CD14-positive monocyte (primary cell): ENCODE results near the gene KRTAP4-6. TPM values are rescaled to one million over a fixed set of nuclear protein-coding genes. Genes with fewer than 3 reads are reported as not detected.

ENCODE experiments used
- DNase-seq, 3 donors: peaks; one replicate each; pipeline ENCODE4 v3.0.0-alpha.2; 2011 to 2022
- H2AFZ ChIP-seq: 2 replicates; pipeline ENCODE4 v1.6.0; 2012; ENCODE audit warnings: mild to moderate bottlenecking, low read depth, low read length, inconsistent platforms; ENCODE audit not compliant: insufficient read depth, poor library complexity, severe bottlenecking
- H3K27ac ChIP-seq, 2 donors: 1 replicate in 1 of 2; 2 replicates in 1 of 2; pipeline ENCODE4 v1.5.1; 2012 to 2013; ENCODE audit warnings: low read length in 2 of 2, control low read depth in 1 of 2, inconsistent platforms in 1 of 2, low read depth in 1 of 2, mild to moderate bottlenecking in 1 of 2
- H3K27me3 ChIP-seq, 2 donors: one replicate each; pipeline versions ENCODE4 v1.6.0 to v1.6.1; 2011 to 2013; ENCODE audit warnings: low read length in 2 of 2; ENCODE audit not compliant: control insufficient read depth in 2 of 2, insufficient read depth in 2 of 2
- H3K36me3 ChIP-seq, 2 donors: replicated peaks in 1 of 2; 1 replicate in 1 of 2; 2 replicates in 1 of 2; pipeline versions ENCODE4 v1.5.1 to v1.6.1; 2012 to 2013; ENCODE audit warnings: low read length in 2 of 2, control low read depth in 1 of 2, inconsistent platforms in 1 of 2, mild to moderate bottlenecking in 1 of 2; ENCODE audit not compliant: insufficient read depth in 2 of 2, control insufficient read depth in 1 of 2
- H3K4me1 ChIP-seq, 2 donors: 1 replicate in 1 of 2; 2 replicates in 1 of 2; pipeline versions ENCODE4 v1.5.1 to v1.6.1; 2012 to 2013; ENCODE audit warnings: low read length in 2 of 2, control low read depth in 1 of 2, inconsistent platforms in 1 of 2, mild to moderate bottlenecking in 1 of 2, moderate library complexity in 1 of 2; ENCODE audit not compliant: insufficient read depth in 2 of 2, control insufficient read depth in 1 of 2
- H3K4me2 ChIP-seq: replicated peaks from 2 replicates; pipeline ENCODE3; 2012; ENCODE audit warnings: low read length, moderate library complexity, mild to moderate bottlenecking; ENCODE audit not compliant: poor library complexity, severe bottlenecking; ENCODE audit errors: extremely low read depth
- H3K4me3 ChIP-seq, 3 experiments: fragments of 200-600 bp in 1 of 3; sonication (generic) in 1 of 3; replicated peaks in 1 of 3; 1 replicate in 2 of 3; 2 replicates in 1 of 3; pipeline ENCODE4 v1.5.1; 2011 to 2013; ENCODE audit warnings: low read length in 3 of 3, mild to moderate bottlenecking in 3 of 3, control low read depth in 2 of 3, low read depth in 2 of 3, inconsistent platforms in 1 of 3, moderate library complexity in 1 of 3
- H3K79me2 ChIP-seq: 2 replicates; pipeline ENCODE4 v1.6.0; 2012; ENCODE audit warnings: mild to moderate bottlenecking, control low read depth, inconsistent platforms, low read length, moderate library complexity; ENCODE audit not compliant: insufficient read depth
- H3K9ac ChIP-seq: 2 replicates; pipeline ENCODE4 v1.6.0; 2017; ENCODE audit warnings: low read length, mild to moderate bottlenecking; ENCODE audit not compliant: insufficient read depth, poor library complexity, severe bottlenecking
- H3K9me3 ChIP-seq, 2 donors: replicated peaks in 1 of 2; 1 replicate in 1 of 2; 2 replicates in 1 of 2; pipeline versions ENCODE4 v1.5.1 to v1.6.1; 2012 to 2013; ENCODE audit warnings: low read length in 2 of 2, control low read depth in 1 of 2; ENCODE audit not compliant: control insufficient read depth in 1 of 2, insufficient read depth in 1 of 2
- H4K20me1 ChIP-seq: 2 replicates; pipeline ENCODE4 v1.6.0; 2012; ENCODE audit warnings: mild to moderate bottlenecking, low read length, control low read depth, moderate library complexity; ENCODE audit not compliant: insufficient read depth
- H3K27ac Mint-ChIP-seq, 7 donors: one replicate each; pipeline ENCODE4 v1.8.0; 2020; ENCODE audit warnings: mild to moderate bottlenecking in 7 of 7, mixed read lengths in 7 of 7, moderate library complexity in 6 of 7, inconsistent platforms in 2 of 7
- H3K27me3 Mint-ChIP-seq, 3 donors: one replicate each; pipeline ENCODE4 v1.8.0; 2021 to 2022; ENCODE audit warnings: low read depth in 3 of 3, mild to moderate bottlenecking in 3 of 3, mixed read lengths in 3 of 3, moderate library complexity in 3 of 3, inconsistent platforms in 1 of 3
- H3K36me3 Mint-ChIP-seq, 2 donors: one replicate each; pipeline ENCODE4 v1.8.0; 2020; ENCODE audit warnings: mixed read lengths in 2 of 2, inconsistent platforms in 1 of 2, mild to moderate bottlenecking in 1 of 2
- H3K4me1 Mint-ChIP-seq: one replicate; pipeline ENCODE4 v1.8.0; 2020; ENCODE audit warnings: mild to moderate bottlenecking, mixed read lengths
- H3K4me3 Mint-ChIP-seq, 2 donors: one replicate each; pipeline ENCODE4 v1.8.0; 2020; ENCODE audit warnings: mild to moderate bottlenecking in 2 of 2, mixed read lengths in 2 of 2, moderate library complexity in 1 of 2
- H3K9me3 Mint-ChIP-seq, 7 donors: one replicate each; pipeline ENCODE4 v1.8.0; 2020 to 2022; ENCODE audit warnings: mixed read lengths in 7 of 7, mild to moderate bottlenecking in 6 of 7, moderate library complexity in 6 of 7, inconsistent platforms in 2 of 7
- CTCF ChIP-seq: fragments of 200-600 bp; IDR thresholded peaks from one replicate; pipeline ENCODE4 v1.8.0; 2022; ENCODE audit warnings: antibody characterized with exemption, mild to moderate bottlenecking
- WGBS: methylation state at CpG from one replicate; pipeline ENCODE4 v1.1.5; 2013; ENCODE audit warnings: missing lambda C conversion rate; ENCODE audit not compliant: insufficient coverage; 5-methylcytosine and 5-hydroxymethylcytosine counted together
- intact Hi-C, 2 donors: fragments of 100-400 bp; cut with micrococcal nuclease; formaldehyde crosslinking; loops; one replicate each; pipeline versions ENCODE4 v1.15.0 to v1.15.1; 2023
- polyA plus RNA-seq, 3 donors: library from polyadenylated mRNA; depleted of rRNA in 1 of 3; unstranded in 2 of 3; stranded (reverse) in 1 of 3; fragments of 300-500 nt in 2 of 3; fragments of >200 nt in 1 of 3; fragmentation: Illumina TruSeq in 2 of 3; gene quantifications; 1 replicate in 2 of 3; 2 replicates in 1 of 3; pipeline ENCODE4 v1.2.3, GENCODE V29; 2012 to 2021

Gene KRTAP4-6
- polyA plus RNA-seq, 3 donors = not detected

DNA sequence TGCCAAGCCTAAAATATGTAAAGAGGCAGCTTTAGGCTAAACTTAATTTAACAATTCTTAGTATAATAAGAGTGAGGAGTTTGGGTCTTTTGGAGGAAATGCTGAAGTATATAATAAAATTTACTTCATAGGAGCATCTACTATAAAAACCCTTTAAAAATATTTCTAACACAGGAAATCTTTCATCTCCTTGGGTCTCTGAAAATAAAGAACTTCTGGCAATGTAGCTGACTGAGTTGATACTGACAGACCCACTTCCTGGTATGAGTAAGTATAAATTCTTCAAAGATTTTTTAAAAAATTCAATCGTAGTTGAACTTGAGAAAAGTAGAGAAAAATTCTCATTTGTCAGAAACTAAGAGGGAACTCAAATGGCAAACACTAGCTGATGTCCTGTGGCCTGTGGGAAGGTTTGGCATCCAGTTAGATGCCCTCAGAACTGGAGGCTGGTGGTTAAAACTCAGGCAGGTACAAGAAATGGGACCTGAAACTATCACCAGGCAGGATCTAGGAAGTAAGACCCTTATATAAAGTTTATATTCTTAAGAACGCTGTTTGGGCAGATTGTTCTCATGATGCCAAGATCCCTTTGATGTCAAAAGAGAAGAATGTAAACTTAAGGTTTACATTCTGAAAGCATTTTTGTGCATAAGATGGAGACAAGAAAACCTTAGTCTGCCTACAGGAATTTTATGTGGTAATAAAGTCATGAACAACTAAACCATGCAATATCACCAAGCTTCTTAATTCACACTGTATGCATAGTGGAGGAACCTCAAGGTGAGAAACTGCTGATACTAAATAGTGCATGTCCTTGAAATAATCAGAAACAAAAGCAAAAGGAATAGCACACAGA, 6.2 kb downstream of the KRTAP4-6 start:
- H3K27me3 Mint-ChIP-seq = no peaks in the 10 kb centered on the region
- intact Hi-C loops = no loop called here
- Histone ChIP-seq H3K4me1 (no peaks in the 10 kb centered on the region), H3K4me3 (no peak overlapping the region), H3K27ac (no peak overlapping the region), H3K9ac (no peak overlapping the region), H3K27me3 (no peaks in the 10 kb centered on the region), H4K20me1 (no peaks in the 10 kb centered on the region), H3K9me3 (no peaks in the 10 kb centered on the region), H3K4me2 (no peak overlapping the region), H2AFZ (no peak overlapping the region), H3K36me3 (no peaks in the 10 kb centered on the region), H3K79me2 (no peaks in the 10 kb centered on the region)
- no peak for DNase-seq
- WGBS = no CpG with 5 or more reads among the region's 2 CpGs
- no peak overlapping the region for H3K4me3 Mint-ChIP-seq
- H3K36me3 Mint-ChIP-seq = no peaks in the 10 kb centered on the region
- H3K4me1 Mint-ChIP-seq = no peaks in the 10 kb centered on the region
- H3K27ac Mint-ChIP-seq = no peak overlapping the region
- TF ChIP-seq CTCF = no peak
- peaks cover 0 to 9% (median 4%) of the 10 kb centered on the region in 7 donors for H3K9me3 Mint-ChIP-seq

DNA sequence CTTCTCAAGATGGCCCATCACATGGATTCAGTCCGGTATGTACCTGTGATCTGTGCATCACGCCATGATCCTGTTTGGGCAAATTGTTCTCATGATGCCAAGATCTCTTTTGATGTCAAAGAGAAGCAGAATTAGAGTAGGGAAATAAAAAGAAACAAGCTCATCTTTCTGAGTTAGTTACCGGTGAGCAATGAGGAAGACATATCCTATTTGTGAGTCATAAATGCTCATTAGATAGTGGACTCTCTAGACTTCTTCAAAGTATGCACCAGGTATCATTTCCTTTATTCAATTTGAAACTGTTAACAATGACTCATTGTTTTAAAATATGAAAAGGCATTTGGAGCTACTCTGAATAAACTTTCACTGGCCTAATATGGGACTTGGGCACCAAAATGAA, 8.4 kb downstream of the KRTAP4-6 start:
- no peaks in the 10 kb centered on the region for H3K36me3 ChIP-seq
- no peaks in the 10 kb centered on the region for H3K4me1 ChIP-seq
- no peaks in the 10 kb centered on the region for H3K27me3 Mint-ChIP-seq
- H4K20me1 ChIP-seq = no peaks in the 10 kb centered on the region
- H3K36me3 Mint-ChIP-seq = no peaks in the 10 kb centered on the region
- no peaks in the 10 kb centered on the region for H3K79me2 ChIP-seq
- H2AFZ ChIP-seq = no peak overlapping the region
- H3K27ac ChIP-seq = no peak overlapping the region
- intact Hi-C loops = no loop called here
- H3K4me2 ChIP-seq = no peak overlapping the region
- no peak overlapping the region for H3K9ac ChIP-seq
- H3K27ac Mint-ChIP-seq = no peak overlapping the region
- no peak for DNase-seq
- TF ChIP-seq CTCF = no peak
- no peak overlapping the region for H3K4me3 Mint-ChIP-seq
- WGBS = 100% methylated on average over 2 of the region's 3 CpGs
- no peaks in the 10 kb centered on the region for H3K9me3 ChIP-seq
- H3K4me3 ChIP-seq = no peak overlapping the region
- no peaks in the 10 kb centered on the region for H3K27me3 ChIP-seq
- H3K4me1 Mint-ChIP-seq = no peaks in the 10 kb centered on the region
- peaks cover 0 to 2% (median 0%) of the 10 kb centered on the region in 7 donors for H3K9me3 Mint-ChIP-seq
